Renal cortical epithelial cell (primary cell): ENCODE results near the gene BAIAP2L1. TPM values are rescaled to one million over a fixed set of nuclear protein-coding genes. Genes with fewer than 3 reads are reported as not detected.

ENCODE experiments used
- total RNA-seq: library from RNA; depleted of rRNA; stranded (reverse); fragments of >200 nt; gene quantifications from 2 replicates; pipeline ENCODE4 v1.2.3, GENCODE V29; 2014

Gene BAIAP2L1
- total RNA-seq, 1 donor from 2014 or later = 25.8 TPM

Other genes starting within 250 kb of the BAIAP2L1 start
- 0.94 and 1.0 TPM in 2 replicates for gene BHLHA15, start 189.7 kb downstream of the BAIAP2L1 start, total RNA-seq
- gene TECPR1, start 148.9 kb downstream of the BAIAP2L1 start, total RNA-seq = 19.6 and 22.0 TPM in 2 replicates
- gene BRI3, start 119.4 kb downstream of the BAIAP2L1 start, total RNA-seq = 24.8 and 30.8 TPM in 2 replicates
- gene NPTX2, start 216.2 kb upstream of the BAIAP2L1 start, total RNA-seq = 0.35 TPM in 1 of 2 replicates, not detected in the other